HG03139 (cell line): ENCODE data around the gene HOMER3.

Source experiments
- ATAC-seq: cut with Tn5 transposase; IDR thresholded peaks from one replicate; pipeline ENCODE4 v1.9.1; 2021; ENCODE audit not compliant: unreplicated experiment

The HOMER3 gene

DNA sequence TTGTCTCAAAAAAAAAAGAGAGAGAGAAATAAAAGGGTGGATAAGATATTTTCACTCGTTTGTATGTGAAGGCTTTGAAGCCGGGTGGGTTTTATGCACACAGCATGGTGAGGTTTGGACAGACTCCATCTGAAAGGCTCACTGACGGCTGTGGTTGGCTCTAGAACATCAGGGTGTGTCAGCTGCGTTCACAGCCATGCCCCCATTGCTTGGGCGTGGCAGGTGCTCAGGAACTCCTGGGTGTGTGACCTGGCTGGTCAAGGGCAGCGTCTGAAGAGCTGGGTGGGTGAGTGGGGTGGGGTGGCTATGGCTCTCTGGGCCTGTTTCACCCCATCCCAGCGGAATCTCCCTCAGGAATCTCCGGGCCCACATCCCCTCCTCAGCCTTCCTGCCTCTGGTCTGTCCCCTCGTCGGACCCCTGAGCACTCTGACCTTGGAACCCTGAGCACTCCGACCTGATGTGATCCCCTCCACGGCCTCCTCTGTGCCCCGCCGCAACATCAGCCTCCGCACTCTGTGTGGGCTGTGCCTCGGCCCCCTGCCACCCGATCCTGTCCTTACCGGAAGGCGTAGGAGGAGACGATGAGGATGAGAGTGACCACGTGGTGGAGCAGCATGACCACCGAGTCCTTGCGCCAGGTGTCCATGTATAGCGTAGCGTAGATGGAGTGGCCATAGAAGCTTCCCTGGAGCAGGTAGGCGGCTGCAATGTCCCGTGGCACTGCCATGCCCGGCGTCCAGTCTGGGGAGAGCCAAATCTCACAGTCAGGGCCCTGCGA lies 57.3 kb downstream of the HOMER3 start:
- no peak for ATAC-seq

DNA sequence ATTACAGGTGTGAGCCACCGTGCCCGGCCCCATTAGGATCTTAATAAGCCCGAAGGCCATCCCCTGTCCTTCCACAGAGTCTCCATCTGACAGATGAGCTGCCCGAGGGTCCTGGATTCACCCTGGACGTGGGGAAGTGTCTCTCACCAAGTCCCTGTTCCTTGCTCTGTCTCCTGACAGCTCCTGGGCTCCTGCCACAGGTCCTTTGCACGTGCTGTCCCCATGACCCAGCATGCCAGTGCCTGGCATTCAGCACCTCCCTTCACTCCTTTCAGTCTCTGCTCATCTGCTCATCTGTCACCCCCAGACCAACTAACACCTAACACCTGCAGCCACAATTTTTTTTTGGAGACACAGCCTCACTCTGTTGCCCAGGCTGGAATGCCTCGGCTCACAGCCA lies 59.5 kb downstream of the HOMER3 start:
- no peak for ATAC-seq

DNA sequence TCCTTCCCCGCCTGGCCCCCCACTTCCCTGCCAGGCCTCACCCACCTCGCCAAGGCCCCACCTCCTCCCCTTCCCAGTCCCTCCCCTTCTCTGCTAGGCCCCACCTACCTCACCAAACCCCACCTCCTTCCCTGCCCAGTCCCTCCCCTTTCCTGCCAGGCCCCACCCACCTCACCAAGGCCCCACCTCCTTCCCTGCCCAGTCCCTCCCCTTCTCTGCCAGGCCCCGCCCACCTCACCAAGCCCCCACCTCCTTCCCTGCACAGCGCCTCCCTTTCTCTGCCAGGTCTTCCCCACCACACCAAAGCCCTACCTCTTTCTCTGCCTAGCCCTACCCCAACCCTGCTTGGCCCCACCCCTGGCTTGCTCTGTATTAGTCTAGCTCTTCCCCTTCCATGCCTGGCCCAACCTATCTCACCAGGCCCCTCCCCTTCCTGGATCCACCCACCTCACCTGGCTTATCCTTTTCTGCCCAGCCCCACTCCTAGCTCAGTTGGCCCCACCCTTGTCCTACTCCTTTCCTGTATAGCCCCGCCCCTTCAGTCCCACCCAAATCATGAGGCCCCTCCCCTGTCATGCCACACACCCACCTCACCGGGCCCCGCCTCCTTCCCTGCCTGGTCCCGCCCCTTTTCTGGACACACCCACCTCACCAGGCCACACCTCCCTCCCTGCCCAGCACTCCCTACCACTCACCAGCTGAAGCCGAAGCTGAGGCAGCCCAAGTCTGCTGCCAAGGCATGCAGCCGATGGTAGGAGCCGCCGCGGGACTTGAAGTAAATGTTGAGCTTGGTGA lies 61.2 kb downstream of the HOMER3 start:
- no peak for ATAC-seq
